Neural progenitor cell (in vitro differentiated cells): ENCODE measurements around the gene TIGIT.

Experiments
- CTCF ChIP-seq: fragments of 200-600 bp; sonication (generic); IDR thresholded peaks from 2 replicates; pipeline ENCODE4 v1.5.1; 2017; ENCODE audit warnings: antibody characterized with exemption, mild to moderate bottlenecking
- EZH2 ChIP-seq: fragments of 200-600 bp; sonication (generic); IDR thresholded peaks from 2 replicates; pipeline ENCODE4 v1.6.1; 2017; ENCODE audit warnings: antibody characterized with exemption, mild to moderate bottlenecking, moderate library complexity
- EZH2phosphoT487 ChIP-seq: fragments of 200-600 bp; sonication (generic); IDR thresholded peaks from 2 replicates; pipeline ENCODE4 v1.6.1; 2017; ENCODE audit warnings: antibody characterized with exemption

- no peak for TF ChIP-seq CTCF
- TF ChIP-seq EZH2 = no peak
- TF ChIP-seq EZH2phosphoT487 = no peak
Measured at GRCh38 chr3:114318295-114318694, 24.5 kb downstream of the TIGIT start.
